H9 (cell line): ENCODE data around the gene MRPS11. TPM values are rescaled to one million over a fixed set of nuclear protein-coding genes. Genes with fewer than 3 reads are reported as not detected.

ENCODE experiments used
- DNase-seq: peaks from one replicate; pipeline ENCODE4 v3.0.0-alpha.2; 2017
- H2AFZ ChIP-seq: one replicate; pipeline ENCODE4 v1.6.1; 2013; ENCODE audit warnings: mild to moderate bottlenecking, low read length, control low read depth, moderate library complexity
- H2AK5ac ChIP-seq: 2 replicates; pipeline ENCODE4 v1.6.1; 2013; ENCODE audit warnings: low read length, control low read depth, mixed read lengths; ENCODE audit not compliant: insufficient read length
- H2BK120ac ChIP-seq: one replicate; pipeline ENCODE4 v1.6.1; 2013; ENCODE audit warnings: low read depth, mild to moderate bottlenecking, low read length, control low read depth, inconsistent platforms; ENCODE audit not compliant: poor library complexity, severe bottlenecking
- H2BK12ac ChIP-seq: 2 replicates; pipeline ENCODE4 v1.6.1; 2013; ENCODE audit warnings: low read length, control low read depth, mixed read lengths, low read depth; ENCODE audit not compliant: insufficient read length
- H2BK15ac ChIP-seq: 2 replicates; pipeline ENCODE4 v1.6.1; 2013; ENCODE audit warnings: low read depth, low read length, control low read depth
- H2BK20ac ChIP-seq: one replicate; pipeline ENCODE4 v1.6.1; 2013; ENCODE audit warnings: low read depth, mild to moderate bottlenecking, low read length, control low read depth, inconsistent platforms; ENCODE audit not compliant: poor library complexity, severe bottlenecking
- H2BK5ac ChIP-seq: 2 replicates; pipeline ENCODE4 v1.6.1; 2013; ENCODE audit warnings: low read length, control low read depth, mixed read lengths; ENCODE audit not compliant: insufficient read length
- H3K14ac ChIP-seq: 2 replicates; pipeline ENCODE4 v1.6.1; 2013; ENCODE audit warnings: low read length, control low read depth; ENCODE audit not compliant: insufficient read depth
- H3K18ac ChIP-seq: 2 replicates; pipeline ENCODE4 v1.6.1; 2013; ENCODE audit warnings: low read depth, mild to moderate bottlenecking, mixed read lengths, low read length, control low read depth; ENCODE audit not compliant: insufficient read length
- H3K23ac ChIP-seq: 2 replicates; pipeline ENCODE4 v1.6.1; 2013; ENCODE audit warnings: low read length, control low read depth, mixed read lengths, low read depth; ENCODE audit not compliant: insufficient read length
- H3K23me2 ChIP-seq: 2 replicates; pipeline ENCODE4 v1.6.1; 2013; ENCODE audit warnings: low read depth, mild to moderate bottlenecking, mixed read lengths, low read length, control low read depth; ENCODE audit not compliant: insufficient read length, poor library complexity, severe bottlenecking
- H3K27ac ChIP-seq: 2 replicates; pipeline ENCODE4 v1.5.1; 2013; ENCODE audit warnings: low read length, control low read depth, mixed read lengths, low read depth; ENCODE audit not compliant: insufficient read length
- H3K27me3 ChIP-seq: 2 replicates; pipeline ENCODE4 v1.6.1; 2013; ENCODE audit warnings: low read length, control low read depth, inconsistent platforms; ENCODE audit not compliant: insufficient read depth
- H3K4ac ChIP-seq: 2 replicates; pipeline ENCODE4 v1.6.1; 2013; ENCODE audit warnings: low read depth, mild to moderate bottlenecking, control low read depth, inconsistent platforms, low read length, moderate library complexity
- H3K4me1 ChIP-seq: 2 replicates; pipeline ENCODE4 v1.6.1; 2013; ENCODE audit warnings: low read length, control low read depth, inconsistent platforms; ENCODE audit not compliant: insufficient read depth
- H3K4me2 ChIP-seq: 2 replicates; pipeline ENCODE4 v1.6.1; 2013; ENCODE audit warnings: low read length, control low read depth, mixed read lengths; ENCODE audit not compliant: insufficient read length, insufficient read depth
- H3K56ac ChIP-seq: 2 replicates; pipeline ENCODE4 v1.6.1; 2013; ENCODE audit warnings: low read depth, mild to moderate bottlenecking, mixed read lengths, low read length, control low read depth; ENCODE audit not compliant: insufficient read length
- H3K79me1 ChIP-seq: 2 replicates; pipeline ENCODE4 v1.6.1; 2013; ENCODE audit warnings: low read depth, mild to moderate bottlenecking, moderate library complexity, low read length, control low read depth, inconsistent platforms; ENCODE audit not compliant: insufficient read depth, poor library complexity, severe bottlenecking
- H3K79me2 ChIP-seq: 2 replicates; pipeline ENCODE4 v1.6.1; 2013; ENCODE audit warnings: low read length, control low read depth, inconsistent platforms; ENCODE audit not compliant: insufficient read depth
- H3K9ac ChIP-seq: 2 replicates; pipeline ENCODE4 v1.6.1; 2013; ENCODE audit warnings: low read length, control low read depth, mixed read lengths; ENCODE audit not compliant: insufficient read length; ENCODE audit errors: extremely low read depth
- H3K9me3 ChIP-seq: one replicate; pipeline ENCODE4 v1.6.1; 2013; ENCODE audit warnings: low read depth, low read length, inconsistent platforms; ENCODE audit not compliant: control insufficient read depth
- H3T11ph ChIP-seq: one replicate; pipeline ENCODE4 v1.6.1; 2013; ENCODE audit warnings: mild to moderate bottlenecking, low read length, control low read depth, inconsistent platforms
- H4K20me1 ChIP-seq: one replicate; pipeline ENCODE4 v1.6.1; 2013; ENCODE audit not compliant: control insufficient read depth, insufficient read length, insufficient read depth
- H4K5ac ChIP-seq: 2 replicates; pipeline ENCODE4 v1.6.1; 2013; ENCODE audit warnings: low read depth, mild to moderate bottlenecking, mixed read lengths, low read length, control low read depth; ENCODE audit not compliant: insufficient read length
- H4K8ac ChIP-seq: replicated peaks from 2 replicates; pipeline ENCODE4 v1.6.1; 2013; ENCODE audit warnings: low read length, control low read depth, mixed read lengths, low read depth; ENCODE audit not compliant: insufficient read length
- H4K91ac ChIP-seq: 2 replicates; pipeline ENCODE4 v1.6.1; 2013; ENCODE audit warnings: low read depth, mild to moderate bottlenecking, moderate library complexity, mixed read lengths, low read length, control low read depth; ENCODE audit not compliant: insufficient read length
- H3K27ac Mint-ChIP-seq, 3 experiments: 2 replicates in 2 of 3; 3 replicates in 1 of 3; pipeline ENCODE4 v1.8.0; 2020 to 2021; ENCODE audit warnings: mixed read lengths in 3 of 3, mild to moderate bottlenecking in 1 of 3, moderate library complexity in 1 of 3
- H3K27me3 Mint-ChIP-seq: 2 replicates; pipeline ENCODE4 v1.8.0; 2021; ENCODE audit warnings: low read depth, mild to moderate bottlenecking, moderate library complexity, mixed read lengths
- H3K36me3 Mint-ChIP-seq, 3 experiments: 2 replicates in 2 of 3; 3 replicates in 1 of 3; pipeline ENCODE4 v1.8.0; 2020 to 2021; ENCODE audit warnings: low read depth in 3 of 3, mixed read lengths in 3 of 3; ENCODE audit not compliant: insufficient read depth in 1 of 3
- H3K4me1 Mint-ChIP-seq, 2 experiments: 2 replicates each; pipeline ENCODE4 v1.8.0; 2020; ENCODE audit warnings: mixed read lengths in 2 of 2
- H3K4me3 Mint-ChIP-seq, 2 experiments: 2 replicates in 1 of 2; 3 replicates in 1 of 2; pipeline ENCODE4 v1.8.0; 2020 to 2021; ENCODE audit warnings: mild to moderate bottlenecking in 2 of 2, mixed read lengths in 2 of 2, moderate library complexity in 1 of 2
- H3K9me3 Mint-ChIP-seq, 2 experiments: 2 replicates in 1 of 2; 3 replicates in 1 of 2; pipeline ENCODE4 v1.8.0; 2020; ENCODE audit warnings: mild to moderate bottlenecking in 2 of 2, mixed read lengths in 2 of 2, moderate library complexity in 1 of 2
- CTCF ChIP-seq: fragments of 200-600 bp; sonication (generic); conservative IDR thresholded peaks from 3 replicates; pipeline ENCODE4 v1.8.0; 2021; ENCODE audit warnings: antibody characterized with exemption, mild to moderate bottlenecking
- WGBS: extraction: QIAGEN DNeasy Blood & Tissue Kit; methylation state at CpG from one replicate; pipeline ENCODE4 v1.1.7; 2013; ENCODE audit warnings: missing lambda C conversion rate, low lambda C conversion rate, mixed read lengths; ENCODE audit not compliant: insufficient read length; ENCODE audit errors: extremely low coverage; 5-methylcytosine and 5-hydroxymethylcytosine counted together
- total RNA-seq: library from RNA; stranded (reverse); gene quantifications from 2 replicates; pipeline ENCODE4 v1.2.1, GENCODE V29; 2021

The MRPS11 gene
- total RNA-seq, 1 experiment from 2014 or later = 54.5 TPM

- Histone ChIP-seq H2AFZ (no peak overlapping the region), H4K5ac (no peak overlapping the region), H2BK15ac (no peak overlapping the region), H3K4ac (no peak overlapping the region), H3T11ph (no peak overlapping the region), H3K4me1 (no peaks in the 10 kb centered on the region; the same call in 1 of the 2 replicates), H3K18ac (no peak overlapping the region), H4K91ac (no peak overlapping the region), H3K9me3 (no peaks in the 10 kb centered on the region), H3K27me3 (no peaks in the 10 kb centered on the region), H2AK5ac (no peak overlapping the region), H3K14ac (no peak overlapping the region), H3K56ac (no peak overlapping the region), H3K79me1 (no peaks in the 10 kb centered on the region), H3K23me2 (no peaks in the 10 kb centered on the region), H3K9ac (no peak overlapping the region), H3K4me2 (no peak overlapping the region), H4K20me1 (no peaks in the 10 kb centered on the region), H3K23ac (no peak overlapping the region), H2BK12ac (no peak overlapping the region), H2BK5ac (no peak overlapping the region), H2BK20ac (no peak overlapping the region), H3K79me2 (no peaks in the 10 kb centered on the region), H3K27ac (no peak overlapping the region), H4K8ac (no peak overlapping the region), H2BK120ac (no peak overlapping the region)
- Mint-ChIP-seq H3K4me1 (peaks cover 46 to 47% of the 10 kb centered on the region in 2 experiments), H3K36me3 (peaks cover 8 to 21% (median 16%) of the 10 kb centered on the region in 3 experiments), H3K27ac (no peak overlapping the region), H3K9me3 (no peaks in the 10 kb centered on the region), H3K27me3 (peaks cover 27% of the 10 kb centered on the region), H3K4me3 (no peak overlapping the region)
- no peak for DNase-seq
- WGBS = no CpG with 5 or more reads among the region's 8 CpGs
- no peak for TF ChIP-seq CTCF
These were observed 13.5 kb downstream of the MRPS11 start for GRCh38 chr15:88480981-88481380.
